ENCODE results near the gene ZIC5. TPM values are rescaled to one million over a fixed set of nuclear protein-coding genes. Genes with fewer than 3 reads are reported as not detected.

ZIC5 gene
- total RNA-seq, 1 experiment from 2014 or later, result 5.2 TPM

DNA sequence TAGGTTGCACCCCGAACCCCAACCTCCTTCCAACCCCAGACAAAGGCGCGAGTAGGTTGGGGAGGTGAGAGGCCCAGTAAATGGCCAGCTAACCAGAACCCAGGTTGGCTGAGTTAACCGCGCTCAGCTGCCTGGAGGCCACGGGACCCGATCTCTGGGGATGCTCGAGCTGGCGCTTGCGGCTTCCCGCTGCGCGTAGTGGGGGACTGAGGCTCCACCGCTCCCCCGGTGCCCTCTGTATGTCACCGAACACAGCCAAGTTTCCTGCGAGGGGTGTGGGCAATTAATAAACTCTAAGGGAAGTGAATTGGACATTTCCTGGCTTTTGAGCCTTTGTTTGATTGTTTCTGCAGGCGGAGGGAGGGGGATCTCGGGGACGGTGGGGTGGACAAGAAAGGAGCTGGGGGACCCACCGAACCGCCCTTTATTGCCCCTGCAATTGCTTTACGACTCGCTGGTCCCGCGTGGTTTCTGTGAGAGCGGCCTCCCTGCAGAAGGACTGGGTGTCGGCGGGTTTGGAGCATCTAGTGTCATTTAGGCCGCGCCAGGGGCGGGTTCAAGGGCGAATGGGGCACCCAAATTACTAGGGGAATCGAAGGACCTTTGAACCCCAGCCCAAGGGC is 3.5 kb upstream of the ZIC5 start:
- Histone ChIP-seq H3K4me3 (ENCODE audit: low read depth in 2 of 2, low read length in 2 of 2) (no peak overlapping the region), H3K9me3 (ENCODE audit: control insufficient read depth, insufficient read depth, low read depth, low read length) (no peaks in the 10 kb centered on the region), H3K27me3 (ENCODE audit: control insufficient read depth, insufficient read depth, low read length) (no peaks in the 10 kb centered on the region), H3K4me1 (ENCODE audit: control insufficient read depth, insufficient read depth, low read length) (peaks cover 21% of the 10 kb centered on the region), H3K36me3 (ENCODE audit: control insufficient read depth, insufficient read depth, low read length) (no peaks in the 10 kb centered on the region; the same call in 1 of the 2 replicates), H3K27ac (ENCODE audit: low read length) (no peak overlapping the region)
- ATAC-seq, result no peak
- in situ Hi-C loops (cut with HindIII; ENCODE audit: low pct_unique_long_range_greater_than_20kb, low sequenced_read_pairs) (no loop called here), intact Hi-C loops (cut with micrococcal nuclease; ENCODE audit: unreplicated experiment) (no loop called here)
- no TSS peak for BruUV-seq (replicated peaks)
- CTCF ChIA-PET, result no interaction called here
- DNase-seq (ENCODE audit: low read depth, low spot score), result no peak
- no peak for TF ChIP-seq POLR2AphosphoS5 (IDR thresholded peaks at IDR 0.05; ENCODE audit: low read depth, low read length)
- TF ChIP-seq, protein P1, sequence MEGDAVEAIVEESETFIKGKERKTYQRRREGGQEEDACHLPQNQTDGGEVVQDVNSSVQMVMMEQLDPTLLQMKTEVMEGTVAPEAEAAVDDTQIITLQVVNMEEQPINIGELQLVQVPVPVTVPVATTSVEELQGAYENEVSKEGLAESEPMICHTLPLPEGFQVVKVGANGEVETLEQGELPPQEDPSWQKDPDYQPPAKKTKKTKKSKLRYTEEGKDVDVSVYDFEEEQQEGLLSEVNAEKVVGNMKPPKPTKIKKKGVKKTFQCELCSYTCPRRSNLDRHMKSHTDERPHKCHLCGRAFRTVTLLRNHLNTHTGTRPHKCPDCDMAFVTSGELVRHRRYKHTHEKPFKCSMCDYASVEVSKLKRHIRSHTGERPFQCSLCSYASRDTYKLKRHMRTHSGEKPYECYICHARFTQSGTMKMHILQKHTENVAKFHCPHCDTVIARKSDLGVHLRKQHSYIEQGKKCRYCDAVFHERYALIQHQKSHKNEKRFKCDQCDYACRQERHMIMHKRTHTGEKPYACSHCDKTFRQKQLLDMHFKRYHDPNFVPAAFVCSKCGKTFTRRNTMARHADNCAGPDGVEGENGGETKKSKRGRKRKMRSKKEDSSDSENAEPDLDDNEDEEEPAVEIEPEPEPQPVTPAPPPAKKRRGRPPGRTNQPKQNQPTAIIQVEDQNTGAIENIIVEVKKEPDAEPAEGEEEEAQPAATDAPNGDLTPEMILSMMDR (IDR thresholded peaks at IDR 0.05), result no peak
- TF ChIP-seq TCF7L2 (IDR thresholded peaks at IDR 0.05; ENCODE audit: low read depth, low read length), result no peak
- no peak for TF ChIP-seq SIN3A (IDR thresholded peaks at IDR 0.05; ENCODE audit: borderline replicate concordance, insufficient read depth, low read depth, low read length)
- TF ChIP-seq REST (IDR thresholded peaks at IDR 0.05; ENCODE audit: insufficient read depth in 1 of 2, low read depth in 2 of 2, low read length in 1 of 2), result no peak
- POLR2A ChIA-PET, result no interaction called here

GRCh38 chr13:99974296-99974938 is 2.9 kb upstream of the ZIC5 start:
- in situ Hi-C loops (cut with HindIII; ENCODE audit: low pct_unique_long_range_greater_than_20kb, low sequenced_read_pairs), result no loop called here
- no peak for TF ChIP-seq TCF7L2 (IDR thresholded peaks at IDR 0.05; ENCODE audit: low read depth, low read length)
- TF ChIP-seq REST (IDR thresholded peaks at IDR 0.05; ENCODE audit: insufficient read depth in 1 of 2, low read depth in 2 of 2, low read length in 1 of 2), result no peak
- no peak for TF ChIP-seq POLR2AphosphoS5 (IDR thresholded peaks at IDR 0.05; ENCODE audit: low read depth, low read length)
- TF ChIP-seq, protein P1 (IDR thresholded peaks at IDR 0.05), result no peak
- no peak for TF ChIP-seq SIN3A (IDR thresholded peaks at IDR 0.05; ENCODE audit: borderline replicate concordance, insufficient read depth, low read depth, low read length)
- CTCF ChIA-PET, result no interaction called here
- ATAC-seq (no peak), DNase-seq (ENCODE audit: low read depth, low spot score) (no peak)
- Histone ChIP-seq H3K36me3 (ENCODE audit: control insufficient read depth, insufficient read depth, low read length) (no peaks in the 10 kb centered on the region; the same call in 1 of the 2 replicates), H3K4me1 (ENCODE audit: control insufficient read depth, insufficient read depth, low read length) (peaks cover 21% of the 10 kb centered on the region), H3K9me3 (ENCODE audit: control insufficient read depth, insufficient read depth, low read depth, low read length) (no peaks in the 10 kb centered on the region), H3K27me3 (ENCODE audit: control insufficient read depth, insufficient read depth, low read length) (no peaks in the 10 kb centered on the region), H3K4me3 (ENCODE audit: low read depth in 2 of 2, low read length in 2 of 2) (no peak overlapping the region), H3K27ac (ENCODE audit: low read length) (no peak overlapping the region)
- POLR2A ChIA-PET, result no interaction called here
- BruUV-seq (replicated peaks), result no TSS peak
- intact Hi-C loops (cut with micrococcal nuclease; ENCODE audit: unreplicated experiment), result no loop called here
